Measurements from ENCODE around the gene REPS2. TPM values are rescaled to one million over a fixed set of nuclear protein-coding genes. Genes with fewer than 3 reads are reported as not detected.

The REPS2 gene
- total and polyA plus RNA-seq, 8 donors: 12.6 to 19.5 (median 15.1) TPM

DNA sequence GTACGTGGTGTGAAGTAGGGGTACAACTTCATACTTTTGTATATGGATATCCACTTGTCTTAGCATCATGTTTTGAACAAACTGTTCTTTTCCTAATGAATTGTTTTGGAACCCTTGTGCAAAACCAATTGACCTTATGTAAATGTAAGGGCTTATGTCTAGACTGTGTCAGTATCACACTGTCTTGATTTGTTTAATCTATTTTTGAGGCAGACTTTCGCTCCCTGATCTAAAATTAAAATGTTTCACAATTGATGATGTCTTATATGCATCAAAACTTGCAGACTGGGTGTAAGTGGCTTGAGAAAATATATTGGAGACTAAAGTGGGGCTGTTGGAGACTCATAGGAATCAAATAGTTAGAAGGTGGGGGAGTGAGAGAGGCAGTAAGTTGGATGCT is 25.2 kb downstream of the REPS2 start:
- Histone ChIP-seq H3K27me3 (peaks cover 0 to 6% of the 10 kb centered on the region in 2 donors), H3K4me1 (no peaks in the 10 kb centered on the region), H3K27ac (no peak overlapping the region), H3K9me3 (no peaks in the 10 kb centered on the region), H3K4me3 (no peak overlapping the region), H3K36me3 (no peaks in the 10 kb centered on the region)
- DNase-seq: no peak
- TF ChIP-seq CTCF (IDR thresholded peaks at IDR 0.05): no peak
- intact Hi-C loops (cut with DNase I): no loop called here
- no peak for ATAC-seq

- no peak for DNase-seq
- intact Hi-C loops (cut with DNase I): no loop called here
- no peak overlapping the region for H3K4me3 ChIP-seq
- no peak for TF ChIP-seq CTCF (IDR thresholded peaks at IDR 0.05)
- H3K4me1 ChIP-seq: no peaks in the 10 kb centered on the region
- peaks cover 0 to 6% of the 10 kb centered on the region in 2 donors for H3K27me3 ChIP-seq
- H3K27ac ChIP-seq: no peak overlapping the region
- H3K36me3 ChIP-seq: no peaks in the 10 kb centered on the region
- H3K9me3 ChIP-seq: no peaks in the 10 kb centered on the region
- ATAC-seq: no peak
These were observed 28.8 kb downstream of the REPS2 start for GRCh38 chrX:16975233-16975632.

DNA sequence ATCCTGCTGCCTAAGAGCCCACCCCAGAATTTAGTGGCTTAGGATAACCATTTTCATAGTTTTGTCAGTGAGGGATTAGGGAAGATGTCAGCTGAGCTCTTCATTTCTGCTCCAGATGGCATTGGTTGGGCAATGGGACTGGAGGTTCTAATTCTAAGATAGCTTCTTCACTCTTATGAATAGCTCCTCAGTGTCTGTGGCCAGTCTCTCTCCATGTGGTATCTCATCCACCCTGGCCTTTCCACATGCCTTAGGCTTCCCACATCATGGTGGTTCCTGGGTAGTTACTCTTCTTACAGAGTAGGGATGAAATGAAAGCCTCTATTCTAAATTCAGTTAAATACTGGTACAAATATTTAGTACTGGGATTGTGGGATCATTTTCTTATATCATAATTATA is 31.3 kb downstream of the REPS2 start:
- peaks cover 0 to 12% of the 10 kb centered on the region in 2 donors for H3K27me3 ChIP-seq
- H3K4me3 ChIP-seq: no peak overlapping the region
- H3K9me3 ChIP-seq: no peaks in the 10 kb centered on the region
- no peak for TF ChIP-seq CTCF (IDR thresholded peaks at IDR 0.05)
- H3K27ac ChIP-seq: no peak overlapping the region
- H3K36me3 ChIP-seq: no peaks in the 10 kb centered on the region
- no peak for DNase-seq
- intact Hi-C loops (cut with DNase I): no loop called here
- no peak for ATAC-seq
- no peaks in the 10 kb centered on the region for H3K4me1 ChIP-seq

- no peak for ATAC-seq
- TF ChIP-seq CTCF (IDR thresholded peaks at IDR 0.05): no peak
- no peaks in the 10 kb centered on the region for H3K9me3 ChIP-seq
- H3K4me3 ChIP-seq: no peak overlapping the region
- H3K27ac ChIP-seq: no peak overlapping the region
- DNase-seq: no peak
- H3K4me1 ChIP-seq: no peaks in the 10 kb centered on the region
- intact Hi-C loops (cut with DNase I): no loop called here
- peaks cover 0 to 8% of the 10 kb centered on the region in 2 donors for H3K27me3 ChIP-seq
- no peaks in the 10 kb centered on the region for H3K36me3 ChIP-seq
These were observed 31.9 kb downstream of the REPS2 start for GRCh38 chrX:16978193-16978984.

DNA sequence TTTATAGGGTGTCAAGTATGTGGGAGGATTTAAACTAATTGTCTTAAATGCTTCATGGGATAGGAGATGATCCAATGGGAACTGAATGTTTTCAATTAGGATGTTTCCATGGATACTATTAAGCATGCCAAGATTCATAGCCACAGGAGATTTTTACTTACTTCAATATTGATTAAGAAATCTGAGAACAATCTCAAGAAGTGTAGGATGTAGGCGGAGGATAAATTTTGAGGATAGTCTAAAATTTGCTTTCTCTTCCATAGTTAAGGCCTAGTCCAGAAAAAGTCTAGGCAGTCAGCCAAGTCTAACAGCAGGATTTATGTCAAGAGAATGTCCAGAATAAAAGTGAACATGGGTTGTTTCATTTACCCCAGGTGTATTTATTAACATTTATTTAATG is 32.8 kb downstream of the REPS2 start:
- DNase-seq: no peak
- H3K27ac ChIP-seq: no peak overlapping the region

More for the DNA sequence above, 32.8 kb downstream of the REPS2 start:
- TF ChIP-seq CTCF (IDR thresholded peaks at IDR 0.05): no peak
- H3K36me3 ChIP-seq: no peaks in the 10 kb centered on the region
- H3K9me3 ChIP-seq: no peaks in the 10 kb centered on the region
- no peaks in the 10 kb centered on the region for H3K4me1 ChIP-seq
- intact Hi-C loops (cut with DNase I): no loop called here
- ATAC-seq: no peak
- H3K4me3 ChIP-seq: no peak overlapping the region
- H3K27me3 ChIP-seq: peaks cover 0 to 8% of the 10 kb centered on the region in 2 donors
